ENCODE data around the gene PDE1C. TPM values are rescaled to one million over a fixed set of nuclear protein-coding genes. Genes with fewer than 3 reads are reported as not detected.

The PDE1C gene
- total and polyA plus RNA-seq, 5 donors from 2014 or later: not detected

DNA sequence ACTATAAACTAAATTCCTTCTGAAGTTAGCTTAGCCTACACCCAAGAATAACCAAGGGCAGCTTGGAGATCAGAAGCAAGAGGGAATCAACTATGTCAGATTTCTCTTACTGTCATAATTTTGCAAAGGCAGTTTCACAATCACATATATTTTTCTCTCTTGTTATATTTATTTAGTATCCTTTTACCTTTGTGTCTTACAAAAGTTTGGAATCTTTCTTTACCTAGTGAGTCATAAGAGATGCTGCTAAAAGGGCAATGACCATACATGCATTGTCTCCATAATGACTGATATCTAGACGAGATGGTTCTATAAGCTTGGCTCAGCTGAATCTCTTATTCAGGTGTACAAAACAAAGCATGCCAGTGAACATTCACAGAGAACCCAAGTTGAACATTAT, 322.1 kb downstream of the PDE1C start:
- Histone ChIP-seq H3K4me3 (ENCODE audit: low read depth, low read length) (no peak overlapping the region), H3K9me3 (ENCODE audit: control insufficient read depth in 2 of 2, low read length in 2 of 2) (no peaks in the 10 kb centered on the region), H3K27ac (ENCODE audit: insufficient read depth, low read length, poor library complexity, severe bottlenecking) (no peak overlapping the region), H3K36me3 (ENCODE audit: control insufficient read depth, insufficient read depth, low read length) (no peaks in the 10 kb centered on the region), H3K27me3 (ENCODE audit: control insufficient read depth, insufficient read depth, low read length) (no peaks in the 10 kb centered on the region), H3K4me1 (ENCODE audit: control insufficient read depth, insufficient read depth, low read length, poor library complexity, severe bottlenecking) (no peaks in the 10 kb centered on the region)
- no peak overlapping the region for H3K4me3 Mint-ChIP-seq
- H3K27ac Mint-ChIP-seq: no peak overlapping the region
- no peaks in the 10 kb centered on the region for H3K4me1 Mint-ChIP-seq
- peaks cover 0 to 2% (median 0%) of the 10 kb centered on the region in 7 donors for H3K9me3 Mint-ChIP-seq
- no peaks in the 10 kb centered on the region for H3K36me3 Mint-ChIP-seq
- H3K27me3 Mint-ChIP-seq: no peaks in the 10 kb centered on the region
- DNase-seq: no peak
- no peak for ATAC-seq (ENCODE audit: low read depth in 2 of 2)

DNA sequence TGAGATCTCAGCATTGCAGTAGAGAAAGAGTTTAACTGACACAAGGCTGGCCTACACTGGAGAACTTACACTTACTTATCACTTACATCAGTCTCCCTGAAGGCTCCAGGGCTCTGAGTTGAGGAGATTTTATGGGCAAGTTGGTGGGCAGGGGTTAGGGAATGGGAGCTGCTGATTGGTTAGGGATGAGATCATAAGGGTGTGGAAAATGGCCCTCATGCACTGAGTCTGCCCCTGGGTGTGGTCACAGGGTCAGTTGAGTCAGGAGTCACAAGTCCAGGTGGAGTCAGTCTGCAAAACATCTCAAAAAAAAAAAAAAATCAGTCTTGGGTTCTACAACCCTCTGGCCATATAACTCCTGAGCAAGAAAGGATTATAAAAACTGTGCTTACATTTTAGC, 322.7 kb downstream of the PDE1C start:
- H3K27me3 Mint-ChIP-seq: no peaks in the 10 kb centered on the region
- no peak for DNase-seq
- ATAC-seq (ENCODE audit: low read depth in 2 of 2): peak in 1 of 2 donors; percentile 20

DNA sequence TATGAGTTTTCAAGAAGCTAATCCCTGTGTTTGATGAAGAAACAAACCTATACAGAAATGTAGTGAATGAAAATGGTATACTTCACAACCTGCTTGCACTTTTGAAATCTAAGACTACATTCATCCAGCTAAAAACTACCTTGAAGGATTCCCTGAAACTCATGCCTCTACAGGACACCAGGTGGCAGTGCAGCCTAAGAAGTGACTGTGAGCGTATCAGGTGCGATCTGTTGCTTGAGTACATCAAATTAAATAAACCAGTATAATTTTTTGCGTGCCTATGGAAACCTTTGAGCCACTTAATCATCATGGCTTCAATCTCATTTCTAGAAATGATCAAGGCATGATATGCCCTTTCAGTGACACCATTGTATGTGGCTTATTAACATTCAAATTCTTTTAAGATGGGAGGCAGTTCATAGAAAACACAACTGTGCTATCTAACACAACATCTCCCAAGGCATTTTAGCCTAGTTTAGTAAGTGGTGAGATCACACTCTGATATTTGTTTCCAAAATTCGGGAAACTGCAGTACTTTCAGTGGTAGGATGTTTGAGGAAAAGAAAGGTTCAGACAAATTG, 325.8 kb downstream of the PDE1C start:
- H3K4me1 ChIP-seq (ENCODE audit: control insufficient read depth, insufficient read depth, low read length, poor library complexity, severe bottlenecking): no peaks in the 10 kb centered on the region
- no peak overlapping the region for H3K4me3 ChIP-seq (ENCODE audit: low read depth, low read length)
- H3K27me3 ChIP-seq (ENCODE audit: control insufficient read depth, insufficient read depth, low read length): no peaks in the 10 kb centered on the region
- peak in 2 of 3 donors; percentile 1 to 57 for DNase-seq
- H3K27me3 Mint-ChIP-seq: peaks cover 4% of the 10 kb centered on the region
- H3K4me3 Mint-ChIP-seq: no peak overlapping the region
- no peaks in the 10 kb centered on the region for H3K36me3 Mint-ChIP-seq
- H3K27ac Mint-ChIP-seq: no peak overlapping the region
- H3K36me3 ChIP-seq (ENCODE audit: control insufficient read depth, insufficient read depth, low read length): no peaks in the 10 kb centered on the region
- H3K27ac ChIP-seq (ENCODE audit: insufficient read depth, low read length, poor library complexity, severe bottlenecking): no peak overlapping the region
- H3K4me1 Mint-ChIP-seq: no peaks in the 10 kb centered on the region
- peaks cover 0 to 2% (median 0%) of the 10 kb centered on the region in 7 donors for H3K9me3 Mint-ChIP-seq
- ATAC-seq (ENCODE audit: low read depth in 2 of 2): no peak
- no peaks in the 10 kb centered on the region for H3K9me3 ChIP-seq (ENCODE audit: control insufficient read depth in 2 of 2, low read length in 2 of 2)

More for the DNA sequence above, 322.7 kb downstream of the PDE1C start:
- Mint-ChIP-seq H3K4me1 (no peaks in the 10 kb centered on the region), H3K4me3 (no peak overlapping the region), H3K9me3 (peaks cover 0 to 2% (median 0%) of the 10 kb centered on the region in 7 donors), H3K27ac (no peak overlapping the region), H3K36me3 (no peaks in the 10 kb centered on the region)
- H3K9me3 ChIP-seq (ENCODE audit: control insufficient read depth in 2 of 2, low read length in 2 of 2): no peaks in the 10 kb centered on the region
- no peaks in the 10 kb centered on the region for H3K27me3 ChIP-seq (ENCODE audit: control insufficient read depth, insufficient read depth, low read length)
- no peak overlapping the region for H3K4me3 ChIP-seq (ENCODE audit: low read depth, low read length)
- no peaks in the 10 kb centered on the region for H3K36me3 ChIP-seq (ENCODE audit: control insufficient read depth, insufficient read depth, low read length)
- H3K27ac ChIP-seq (ENCODE audit: insufficient read depth, low read length, poor library complexity, severe bottlenecking): no peak overlapping the region
- no peaks in the 10 kb centered on the region for H3K4me1 ChIP-seq (ENCODE audit: control insufficient read depth, insufficient read depth, low read length, poor library complexity, severe bottlenecking)

DNA sequence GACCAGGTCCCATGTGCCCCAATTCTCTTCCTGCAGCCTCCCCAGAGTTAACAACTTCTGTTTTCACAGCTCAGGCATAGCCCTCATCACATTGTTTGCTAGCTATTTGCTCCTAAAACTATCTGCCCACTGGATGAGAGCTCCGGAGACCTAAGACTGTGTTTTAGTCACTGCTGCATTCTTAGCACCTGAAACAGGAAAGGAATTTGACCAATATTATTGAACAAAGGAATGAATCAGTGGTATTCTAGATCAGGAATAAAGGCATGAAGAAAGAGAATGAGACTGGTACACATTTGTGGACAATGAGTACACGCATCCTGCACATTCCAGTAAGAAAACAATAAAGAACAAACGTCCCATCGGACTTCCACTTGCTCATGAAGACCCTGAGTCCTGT, 328.4 kb downstream of the PDE1C start:
- no peak overlapping the region for H3K4me3 ChIP-seq (ENCODE audit: low read depth, low read length)
- Mint-ChIP-seq H3K27ac (no peak overlapping the region), H3K4me3 (no peak overlapping the region)

DNA sequence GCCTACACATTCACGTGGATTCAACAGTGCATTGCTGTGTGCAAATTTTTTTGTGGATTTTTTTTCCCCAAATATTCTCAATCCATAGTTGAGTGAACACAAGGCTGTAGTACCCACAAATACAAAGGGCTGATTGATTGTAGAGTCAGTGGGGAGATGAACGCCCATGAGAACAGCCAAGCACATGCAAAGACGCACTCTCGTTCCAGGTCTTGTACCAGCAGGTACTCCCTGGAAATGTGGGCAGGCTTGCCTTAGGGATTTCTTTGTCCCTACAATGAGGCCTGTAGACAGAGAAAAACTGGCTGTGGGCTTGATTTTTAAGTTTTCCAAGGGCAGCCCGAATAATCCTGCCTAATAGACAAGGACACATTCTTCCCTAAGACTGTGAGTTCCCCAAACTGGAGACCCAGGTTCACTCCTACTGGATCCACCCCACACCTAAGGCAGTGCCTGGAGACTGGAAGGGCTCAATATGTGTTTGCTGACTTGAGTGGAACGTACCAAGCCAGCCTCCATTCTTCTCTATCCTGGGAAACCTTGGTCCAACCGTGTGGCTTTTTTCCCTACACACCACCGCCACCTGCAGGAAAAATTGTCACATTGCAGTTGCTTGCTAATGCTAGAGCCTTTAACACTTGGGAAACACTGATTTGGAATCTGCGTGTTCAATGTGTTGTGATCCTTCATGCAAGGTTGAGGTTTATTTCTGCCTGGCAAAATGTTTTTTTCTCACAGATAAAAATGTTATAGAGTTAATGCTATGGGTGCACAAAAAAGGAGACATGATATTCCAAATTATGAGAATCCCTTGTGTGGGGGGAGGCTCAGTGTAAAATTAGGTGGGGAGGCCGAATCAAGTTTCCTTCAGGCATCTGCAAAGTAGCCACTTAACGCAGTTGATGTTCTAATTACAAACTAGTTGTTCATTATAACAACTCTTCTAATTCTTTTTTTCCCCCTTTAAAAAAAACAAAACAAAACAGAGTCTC, 333.9 kb downstream of the PDE1C start:
- H3K36me3 Mint-ChIP-seq: no peaks in the 10 kb centered on the region
- H3K4me1 Mint-ChIP-seq: no peaks in the 10 kb centered on the region
- no peaks in the 10 kb centered on the region for H3K9me3 Mint-ChIP-seq
- H3K4me3 ChIP-seq (ENCODE audit: low read depth, low read length): no peak overlapping the region
- H3K27me3 ChIP-seq (ENCODE audit: control insufficient read depth, insufficient read depth, low read length): no peaks in the 10 kb centered on the region
- DNase-seq: peak in 1 of 3 donors; percentile 4
- H3K9me3 ChIP-seq (ENCODE audit: control insufficient read depth in 2 of 2, low read length in 2 of 2): no peaks in the 10 kb centered on the region
- no peaks in the 10 kb centered on the region for H3K36me3 ChIP-seq (ENCODE audit: control insufficient read depth, insufficient read depth, low read length)
- H3K27me3 Mint-ChIP-seq: no peaks in the 10 kb centered on the region
- no peak overlapping the region for H3K27ac Mint-ChIP-seq
- no peak for ATAC-seq (ENCODE audit: low read depth in 2 of 2)
- H3K27ac ChIP-seq (ENCODE audit: insufficient read depth, low read length, poor library complexity, severe bottlenecking): no peak overlapping the region
- no peak overlapping the region for H3K4me3 Mint-ChIP-seq
- H3K4me1 ChIP-seq (ENCODE audit: control insufficient read depth, insufficient read depth, low read length, poor library complexity, severe bottlenecking): no peaks in the 10 kb centered on the region

More for the DNA sequence above, 328.4 kb downstream of the PDE1C start:
- H3K27me3 Mint-ChIP-seq: peaks cover 4% of the 10 kb centered on the region
- Histone ChIP-seq H3K36me3 (ENCODE audit: control insufficient read depth, insufficient read depth, low read length) (no peaks in the 10 kb centered on the region), H3K4me1 (ENCODE audit: control insufficient read depth, insufficient read depth, low read length, poor library complexity, severe bottlenecking) (no peaks in the 10 kb centered on the region), H3K9me3 (ENCODE audit: control insufficient read depth in 2 of 2, low read length in 2 of 2) (no peaks in the 10 kb centered on the region), H3K27ac (ENCODE audit: insufficient read depth, low read length, poor library complexity, severe bottlenecking) (no peak overlapping the region), H3K27me3 (ENCODE audit: control insufficient read depth, insufficient read depth, low read length) (no peaks in the 10 kb centered on the region)
- DNase-seq: no peak
- ATAC-seq (ENCODE audit: low read depth in 2 of 2): no peak
- no peaks in the 10 kb centered on the region for H3K36me3 Mint-ChIP-seq
- H3K4me1 Mint-ChIP-seq: no peaks in the 10 kb centered on the region
- H3K9me3 Mint-ChIP-seq: peaks cover 0 to 2% (median 0%) of the 10 kb centered on the region in 7 donors

DNA sequence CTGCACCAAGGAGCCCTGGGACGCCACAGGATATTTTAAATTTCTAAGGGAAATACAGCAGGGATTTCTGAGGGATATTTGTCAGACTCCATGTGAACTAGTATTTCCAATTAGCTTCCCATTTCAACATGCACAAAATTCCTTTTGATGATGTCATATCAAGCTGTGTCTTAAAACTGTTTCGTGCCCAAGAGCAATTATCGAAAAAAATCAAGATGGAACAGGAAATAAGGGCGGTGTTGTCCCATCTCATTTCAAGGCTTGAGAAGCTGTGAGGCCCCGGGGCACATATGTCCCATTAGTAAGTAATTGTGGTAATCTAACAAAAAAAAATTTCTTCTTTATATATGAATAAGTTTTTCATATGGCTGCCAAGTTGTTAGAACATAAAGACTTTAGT, 335.8 kb downstream of the PDE1C start:
- Mint-ChIP-seq H3K4me1 (no peaks in the 10 kb centered on the region), H3K36me3 (no peaks in the 10 kb centered on the region), H3K27me3 (no peaks in the 10 kb centered on the region), H3K4me3 (no peak overlapping the region), H3K9me3 (peaks cover 0 to 1% (median 0%) of the 10 kb centered on the region in 7 donors), H3K27ac (no peak overlapping the region)
- Histone ChIP-seq H3K9me3 (ENCODE audit: control insufficient read depth in 2 of 2, low read length in 2 of 2) (no peaks in the 10 kb centered on the region), H3K27me3 (ENCODE audit: control insufficient read depth, insufficient read depth, low read length) (no peaks in the 10 kb centered on the region), H3K4me3 (ENCODE audit: low read depth, low read length) (no peak overlapping the region), H3K27ac (ENCODE audit: insufficient read depth, low read length, poor library complexity, severe bottlenecking) (no peak overlapping the region), H3K4me1 (ENCODE audit: control insufficient read depth, insufficient read depth, low read length, poor library complexity, severe bottlenecking) (no peaks in the 10 kb centered on the region), H3K36me3 (ENCODE audit: control insufficient read depth, insufficient read depth, low read length) (no peaks in the 10 kb centered on the region)
- ATAC-seq (ENCODE audit: low read depth in 2 of 2): no peak
- DNase-seq: no peak

DNA sequence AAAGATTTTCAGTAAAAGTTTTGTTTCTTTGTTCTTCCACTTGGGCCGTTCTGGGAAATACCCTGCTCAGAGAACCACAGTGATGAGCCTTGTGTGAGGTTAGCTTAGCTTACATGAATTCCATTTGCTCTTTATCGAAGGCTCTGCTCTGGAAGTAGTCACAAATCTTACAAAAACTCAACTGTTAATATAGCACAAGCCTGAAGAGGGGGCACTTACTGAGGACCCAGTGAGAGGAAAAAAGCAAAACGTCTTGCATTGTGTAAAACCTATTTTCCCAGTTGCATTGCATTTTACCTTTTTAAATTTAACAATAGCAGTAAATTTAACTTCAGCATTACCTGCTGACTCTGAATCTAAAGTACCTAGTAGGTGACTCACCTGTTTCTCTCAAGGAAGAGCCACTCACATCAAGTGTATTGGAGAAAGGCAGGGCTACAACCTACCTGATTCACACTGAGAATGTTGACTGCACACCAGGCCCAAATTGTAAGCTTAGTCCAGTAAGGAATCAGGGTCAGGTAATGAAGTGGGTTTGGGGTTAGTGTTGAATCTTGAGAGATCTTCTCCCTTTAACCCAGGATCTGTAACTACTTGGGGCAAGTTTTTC, 340.9 kb downstream of the PDE1C start:
- Histone ChIP-seq H3K27ac (ENCODE audit: insufficient read depth, low read length, poor library complexity, severe bottlenecking) (no peak overlapping the region), H3K27me3 (ENCODE audit: control insufficient read depth, insufficient read depth, low read length) (no peaks in the 10 kb centered on the region), H3K36me3 (ENCODE audit: control insufficient read depth, insufficient read depth, low read length) (no peaks in the 10 kb centered on the region), H3K4me1 (ENCODE audit: control insufficient read depth, insufficient read depth, low read length, poor library complexity, severe bottlenecking) (no peaks in the 10 kb centered on the region), H3K9me3 (ENCODE audit: control insufficient read depth in 2 of 2, low read length in 2 of 2) (no peaks in the 10 kb centered on the region), H3K4me3 (ENCODE audit: low read depth, low read length) (no peak overlapping the region)
- H3K27ac Mint-ChIP-seq: no peak overlapping the region
- peaks cover 0 to 3% (median 0%) of the 10 kb centered on the region in 7 donors for H3K9me3 Mint-ChIP-seq
- no peak overlapping the region for H3K4me3 Mint-ChIP-seq
- no peaks in the 10 kb centered on the region for H3K36me3 Mint-ChIP-seq
- H3K4me1 Mint-ChIP-seq: no peaks in the 10 kb centered on the region
- ATAC-seq (ENCODE audit: low read depth in 2 of 2) (no peak), DNase-seq (no peak)
- H3K27me3 Mint-ChIP-seq: no peaks in the 10 kb centered on the region

Data from CD4-positive, CD25-positive, alpha-beta regulatory T cell (primary cell).